ENCODE data around the gene CDR2L.
"Not testable (repeated sequence)": the region's sequence is repeated elsewhere in the genome, so short reads cannot be mapped to it uniquely, and the experiment has no call there.

CDR2L gene

GRCh38 chr17:74960570-74961342, 26.7 kb upstream of the CDR2L start:
- DNase-seq, result peak; percentile 58

- DNase-seq, result peak; percentile 79
Observed at GRCh38 chr17:74961657-74962350, 25.6 kb upstream of the CDR2L start.

GRCh38 chr17:74962622-74963394, 24.6 kb upstream of the CDR2L start:
- no peak for DNase-seq

DNA sequence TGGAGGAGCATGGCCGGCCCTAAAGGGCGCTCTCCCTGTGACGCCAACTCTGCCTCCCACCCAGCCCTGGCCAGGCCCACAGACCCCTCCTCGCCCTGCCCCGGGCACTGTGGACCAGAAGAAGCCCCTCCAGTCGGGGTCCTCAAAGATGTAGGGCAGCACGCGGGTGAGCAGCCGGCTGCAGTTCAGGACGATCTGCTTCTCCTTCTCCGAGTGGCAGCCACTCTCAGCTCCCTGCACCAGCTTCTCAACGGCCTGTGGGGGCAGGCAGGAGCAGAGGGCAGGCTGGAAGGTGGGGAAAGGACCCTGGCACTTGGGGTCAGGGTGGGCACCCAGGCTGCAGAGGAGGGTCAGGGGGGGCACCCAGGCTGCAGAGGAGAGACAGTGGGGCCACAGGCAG, 23.8 kb upstream of the CDR2L start:
- no peak for DNase-seq

- DNase-seq, result no peak
Observed at GRCh38 chr17:74964246-74964761, 23.1 kb upstream of the CDR2L start.

- DNase-seq, result no peak
Observed at GRCh38 chr17:74964988-74965622, 22.3 kb upstream of the CDR2L start.

DNA sequence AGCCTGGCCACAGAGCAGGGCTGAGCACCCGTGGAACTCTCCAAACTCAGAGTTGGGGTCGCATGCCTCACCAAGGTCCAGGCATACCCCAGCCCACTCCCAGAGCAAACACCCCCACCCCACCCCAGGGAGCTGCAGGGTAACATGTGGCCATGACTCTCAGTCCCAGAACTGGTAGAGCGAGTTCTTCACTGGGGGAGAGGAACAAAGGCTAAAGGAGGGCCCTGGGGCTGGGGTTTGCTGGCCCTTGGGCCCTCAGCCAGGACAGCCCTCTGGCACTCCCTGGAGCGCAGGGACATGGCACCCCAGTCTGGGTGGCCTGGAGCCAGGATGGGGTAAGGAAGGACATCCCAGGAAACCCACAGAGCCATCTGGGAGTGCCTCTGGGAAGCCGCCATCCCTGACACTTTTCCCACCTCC, 19.1 kb upstream of the CDR2L start:
- DNase-seq, result no peak

DNA sequence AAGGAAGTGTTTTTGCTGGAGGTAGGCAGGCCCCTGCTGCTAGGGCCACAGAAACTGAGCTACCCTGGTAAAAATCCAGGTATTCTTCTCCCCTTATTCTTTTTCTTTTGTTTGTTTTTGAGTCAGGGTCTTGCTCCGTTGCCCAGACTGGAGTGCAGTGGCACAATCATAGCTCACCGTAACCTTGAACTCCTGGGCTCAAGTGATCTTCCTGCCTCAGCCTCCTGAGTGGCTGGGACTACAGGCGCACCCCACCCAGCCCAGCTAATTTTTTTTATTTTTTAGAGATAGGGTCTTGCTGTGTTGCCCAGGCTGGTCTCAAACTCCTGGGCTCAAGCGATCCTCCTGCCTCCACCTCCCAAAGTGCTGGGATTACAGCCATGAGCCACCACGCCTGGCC, 17.9 kb upstream of the CDR2L start:
- DNase-seq, result not testable (repeated sequence)

GRCh38 chr17:74970395-74970794, 17.0 kb upstream of the CDR2L start:
- no peak for DNase-seq

DNA sequence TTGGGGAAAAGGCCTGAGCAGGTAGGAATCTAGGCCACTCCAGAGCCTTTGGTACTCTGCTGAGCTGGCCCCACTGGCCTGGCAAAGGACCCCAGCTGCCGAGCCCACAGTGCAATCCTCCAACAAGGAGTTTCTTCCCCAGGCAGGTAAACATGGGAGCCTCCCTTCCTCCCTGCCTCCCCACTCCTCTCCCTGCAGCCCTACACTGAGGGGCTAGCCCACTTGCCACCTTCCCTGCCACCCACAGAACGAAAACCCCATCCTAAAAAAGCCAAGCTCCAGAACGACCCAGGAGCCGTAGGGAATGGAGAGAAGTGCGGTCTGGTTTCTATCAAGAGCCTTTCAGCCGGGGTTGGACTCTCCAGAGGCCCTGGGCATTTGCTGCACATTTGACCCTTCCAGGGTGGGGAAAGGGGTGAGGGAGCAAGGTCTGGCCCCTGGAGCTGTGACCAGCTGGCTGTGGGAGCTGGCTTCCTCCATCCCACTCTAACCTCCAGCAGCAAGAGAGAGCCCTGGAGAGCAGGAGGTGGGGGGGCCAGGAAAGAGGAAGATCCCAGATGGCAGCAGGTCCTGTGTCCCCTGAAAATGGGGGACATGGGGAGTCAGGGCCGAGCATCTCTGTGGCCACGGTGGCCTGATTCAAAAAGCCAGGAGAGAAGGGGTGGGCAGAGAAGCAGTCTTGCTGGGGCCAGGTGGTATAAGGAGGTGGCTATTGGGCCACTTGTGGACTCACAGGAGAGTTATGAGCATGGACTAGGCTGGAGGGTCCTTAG, 16.2 kb upstream of the CDR2L start:
- DNase-seq, result no peak

DNA sequence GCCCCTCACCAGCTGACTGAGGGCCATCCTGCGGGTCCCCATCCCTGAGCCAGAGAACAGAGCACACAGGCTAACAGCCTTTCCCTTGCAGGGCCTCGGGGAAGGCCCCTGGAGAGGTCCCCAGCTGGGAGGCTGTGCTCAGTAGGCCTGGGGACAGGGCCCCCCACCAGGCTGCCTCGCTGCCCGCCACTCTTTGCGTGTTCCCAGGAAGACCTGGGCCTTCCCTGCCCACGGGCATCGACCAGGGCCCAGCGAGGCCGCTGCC, 15.7 kb upstream of the CDR2L start:
- no peak for DNase-seq

- DNase-seq, result no peak
Observed at GRCh38 chr17:74972107-74972972, 15.1 kb upstream of the CDR2L start, which contains the start of gene HID1. Gene HID1 (minus strand): TSS chr17:74972759. CDS start chr17:74972656, 103 bp downstream.

DNA sequence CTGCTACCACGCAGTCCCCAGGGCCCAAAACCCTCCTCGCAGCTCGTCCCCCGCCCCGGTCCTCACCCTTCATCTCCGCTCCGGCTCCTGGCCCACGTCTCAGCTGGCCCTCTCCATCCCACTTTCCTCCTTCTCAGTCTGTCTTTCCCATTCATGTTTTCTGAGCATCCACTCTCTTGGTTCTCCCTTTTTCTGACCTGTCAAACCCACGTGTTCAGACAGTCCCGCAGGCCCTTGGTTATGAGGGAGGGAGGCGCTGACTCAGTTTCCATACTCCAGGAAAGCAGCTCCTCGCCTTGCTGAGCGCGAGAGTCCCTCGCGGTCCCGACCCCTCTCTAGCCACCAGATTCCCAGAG, 14.5 kb upstream of the CDR2L start:
- no peak for DNase-seq

GRCh38 chr17:74975943-74976342, 11.5 kb upstream of the CDR2L start:
- DNase-seq, result no peak

- DNase-seq, result no peak
Observed at GRCh38 chr17:74977802-74978201, 9.6 kb upstream of the CDR2L start.

DNA sequence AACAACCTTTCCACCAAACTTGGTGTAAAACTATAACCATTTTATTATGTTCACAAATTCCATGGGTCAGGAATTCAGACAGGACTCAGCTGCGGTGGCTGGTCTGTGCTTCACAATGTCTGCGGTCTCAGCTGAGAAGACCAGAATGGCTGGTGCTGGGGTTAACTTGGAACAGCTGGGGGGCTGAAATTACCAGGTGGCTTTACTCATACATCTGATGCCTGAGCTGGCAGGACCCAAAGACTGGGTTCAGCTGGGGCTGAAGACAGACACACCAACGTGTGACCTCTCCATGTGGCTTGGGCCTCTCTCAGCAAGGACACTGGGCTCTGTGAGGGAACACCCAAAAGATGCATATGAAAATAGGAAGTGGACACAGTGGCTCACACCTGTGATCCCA, 9.2 kb upstream of the CDR2L start:
- no peak for DNase-seq

- DNase-seq, result no peak
Observed at GRCh38 chr17:74979408-74980146, 7.9 kb upstream of the CDR2L start.

GRCh38 chr17:74981318-74981978, 6.0 kb upstream of the CDR2L start:
- no peak for DNase-seq

DNA sequence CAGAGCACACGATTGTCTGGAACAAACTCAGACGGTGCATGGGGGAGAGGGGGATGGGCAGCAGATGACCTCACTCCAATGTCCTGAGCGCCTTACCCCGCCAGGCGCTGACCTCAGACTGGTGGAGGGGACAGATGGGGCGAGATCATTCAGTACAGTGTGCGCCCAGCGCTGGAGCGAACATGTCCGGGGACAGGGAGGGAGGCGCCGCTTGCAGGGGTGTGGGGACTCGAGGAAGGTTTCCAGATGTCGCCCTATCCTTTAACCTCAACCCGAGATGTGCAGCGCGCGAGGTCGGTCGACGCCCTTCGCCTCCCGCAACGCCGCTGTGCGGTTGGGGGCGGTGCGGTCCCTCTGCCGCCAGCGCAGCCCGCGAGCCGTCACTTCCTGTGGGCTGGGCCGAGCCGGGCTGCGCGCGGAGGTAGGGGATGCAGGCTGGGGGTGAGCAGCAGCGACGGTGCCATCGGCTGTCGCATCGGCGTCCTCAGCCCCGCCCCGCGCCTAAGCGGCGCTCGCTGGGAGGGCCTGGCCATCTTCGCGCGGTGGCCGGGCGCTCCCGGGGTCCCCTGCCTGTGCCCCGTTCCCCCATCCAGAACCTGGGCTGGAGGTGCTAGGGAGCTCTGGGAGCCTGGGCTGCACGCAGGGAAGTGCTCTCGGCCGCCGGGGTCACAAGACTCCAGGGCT, 5.3 kb upstream of the CDR2L start:
- DNase-seq, result peak; percentile 26

Measured in T1000 (cell line).